Psoas muscle (tissue), 8 donors: ENCODE results near the gene STARD5. TPM values are rescaled to one million over a fixed set of nuclear protein-coding genes. Genes with fewer than 3 reads are reported as not detected.

Source experiments
- ATAC-seq, 4 donors: fragments of 200-7000 bp; cut with Tn5 transposase; one replicate each; pipeline ENCODE4 v1.9.1; 2020; ENCODE audit warnings: moderate library complexity in 3 of 4, mild to moderate bottlenecking in 2 of 4
- DNase-seq, 2 donors: peaks; one replicate each; pipeline ENCODE4 v3.0.0-alpha.2; 2020
- H3K27ac ChIP-seq: fragments of 200-600 bp; one replicate; pipeline ENCODE4 v1.8.0; 2022
- H3K27me3 ChIP-seq, 3 donors: fragments of 200-600 bp in 1 of 3; one replicate each; pipeline versions ENCODE4 v1.6.1 to v1.8.0; 2013 to 2022; ENCODE audit warnings: low read length in 2 of 3, mild to moderate bottlenecking in 2 of 3, moderate library complexity in 1 of 3; ENCODE audit not compliant: insufficient read depth in 3 of 3
- H3K36me3 ChIP-seq, 2 donors: fragments of 200-600 bp in 1 of 2; one replicate each; pipeline versions ENCODE4 v1.6.1 to v1.8.0; 2013 to 2022; ENCODE audit warnings: low read depth in 1 of 2, mild to moderate bottlenecking in 1 of 2, moderate library complexity in 1 of 2; ENCODE audit not compliant: insufficient read depth in 1 of 2
- H3K4me1 ChIP-seq: fragments of 200-600 bp; one replicate; pipeline ENCODE4 v1.8.0; 2022
- H3K4me3 ChIP-seq: fragments of 200-600 bp; one replicate; pipeline ENCODE4 v1.8.0; 2022; ENCODE audit warnings: mild to moderate bottlenecking
- H3K9me3 ChIP-seq: fragments of 200-600 bp; one replicate; pipeline ENCODE4 v1.8.0; 2022
- CTCF ChIP-seq: fragments of 200-600 bp; IDR thresholded peaks from one replicate; pipeline ENCODE4 v1.8.0; 2022; ENCODE audit warnings: antibody characterized with exemption
- WGBS, 3 donors: extraction: QIAGEN DNeasy Blood & Tissue Kit; methylation state at CpG; one replicate each; pipeline versions ENCODE4 v1.1.6 to v1.1.7; 2013; 5-methylcytosine and 5-hydroxymethylcytosine counted together
- intact Hi-C, 2 donors: fragments of 100-400 bp; cut with DNase I; formaldehyde crosslinking; loops; one replicate each; pipeline versions ENCODE4 v1.11.0 to v1.14.2; 2022
- polyA plus RNA-seq, 3 donors: library from polyadenylated mRNA; stranded (reverse); fragments of 200-250 nt; gene quantifications; one replicate each; pipeline ENCODE4 v1.2.3, GENCODE V29; 2013
- total RNA-seq, 4 donors: library from RNA; stranded (reverse); fragmentation: NEBNext Ultra II Directional in 2 of 4; extraction: Animal tissue kit (Norgen Biotek cat#: 25700) in 2 of 4; gene quantifications; one replicate each; pipeline versions ENCODE4 v1.2.1 to v1.2.4, GENCODE V29; 2021 to 2023
- donor health status: healthy with polysubstance abuse.
- donor health status: DM: no; HTN: no; CAD: no; lungs with moderate emphysema.
- donor health status: Bipolar disorder and iron deficiency.
- donor health status: healthy.
- donor health status: DM: yes; HTN: yes; CAD: no.
- donor health status: DM: no; HTN: no; CAD: no.
- donor health status: DM: no; HTN: no; CAD: no.
- donor health status: DM: yes; HTN: yes; CAD: no.

Gene STARD5
- total and polyA plus RNA-seq, 7 donors = 0.25 to 1.9 (median 0.64) TPM

DNA sequence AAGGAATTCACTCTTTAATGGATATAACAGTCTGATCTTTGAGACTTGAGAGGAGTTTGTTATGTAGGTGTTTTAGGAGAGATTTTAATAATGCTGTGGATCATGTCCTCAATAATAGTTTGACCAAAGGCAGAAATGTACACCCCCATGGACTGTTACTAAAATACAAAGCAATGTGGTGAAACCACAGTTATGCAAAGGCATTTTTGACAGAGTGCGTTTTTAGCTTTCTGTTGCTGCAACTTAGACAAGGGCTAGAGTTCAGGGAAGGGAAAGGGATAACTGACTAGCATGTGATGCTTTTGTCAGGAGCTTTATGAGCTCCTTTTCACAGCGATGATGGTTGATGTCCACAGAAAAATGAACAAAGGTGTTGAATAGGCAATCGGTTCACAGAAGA, 3.6 kb upstream of the STARD5 start:
- Histone ChIP-seq H3K9me3 (no peaks in the 10 kb centered on the region), H3K36me3 (no peaks in the 10 kb centered on the region), H3K4me1 (no peaks in the 10 kb centered on the region), H3K4me3 (no peak overlapping the region), H3K27me3 (no peaks in the 10 kb centered on the region), H3K27ac (no peak overlapping the region)
- WGBS, 3 donors = 81 to 85% (median 84%) methylated on average over 3 of the region's 3 CpGs
- no peak for DNase-seq
- intact Hi-C loops = no loop called here
- no peak for TF ChIP-seq CTCF
- no peak for ATAC-seq

GRCh38 chr15:81326466-81327212, 2.7 kb upstream of the STARD5 start:
- TF ChIP-seq CTCF = no peak
- no peak overlapping the region for H3K27ac ChIP-seq
- intact Hi-C loops = no loop called here
- H3K9me3 ChIP-seq = no peaks in the 10 kb centered on the region
- H3K4me3 ChIP-seq = no peak overlapping the region
- DNase-seq (no peak), ATAC-seq (no peak)
- 78 to 86% (median 82%) methylated on average over 7 of the region's 7 CpGs for WGBS, 3 donors
- H3K36me3 ChIP-seq = no peaks in the 10 kb centered on the region
- H3K4me1 ChIP-seq = no peaks in the 10 kb centered on the region
- H3K27me3 ChIP-seq = no peaks in the 10 kb centered on the region

DNA sequence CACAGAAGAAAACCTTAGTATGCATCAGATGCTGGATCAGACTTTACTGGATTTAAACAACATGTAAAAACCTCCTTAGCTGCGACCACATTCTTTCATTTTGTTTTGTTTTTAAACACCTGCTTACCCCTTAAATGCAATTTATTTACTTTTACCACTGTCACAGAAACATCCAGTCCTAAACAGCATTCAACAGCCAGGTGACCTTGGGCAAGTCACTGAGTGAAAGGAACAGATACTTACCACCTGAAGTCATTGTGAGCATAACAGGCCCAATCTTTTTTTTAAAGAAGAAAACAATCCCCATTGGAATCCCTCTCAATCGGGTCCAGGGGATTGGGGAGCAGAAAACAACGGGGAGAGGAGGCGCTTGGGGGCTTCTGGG, 390 bp downstream of the STARD5 start:
- Histone ChIP-seq H3K4me1 (no peaks in the 10 kb centered on the region), H3K9me3 (no peaks in the 10 kb centered on the region), H3K27ac (no peak overlapping the region), H3K36me3 (no peaks in the 10 kb centered on the region), H3K27me3 (no peaks in the 10 kb centered on the region), H3K4me3 (peak overlapping the region; percentile 84)
- intact Hi-C loops = no loop called here
- ATAC-seq = peak in 1 of 4 donors; percentile 7
- DNase-seq = no peak
- 14 to 18% (median 18%) methylated on average over 4 of the region's 4 CpGs for WGBS, 3 donors
- TF ChIP-seq CTCF = no peak

DNA sequence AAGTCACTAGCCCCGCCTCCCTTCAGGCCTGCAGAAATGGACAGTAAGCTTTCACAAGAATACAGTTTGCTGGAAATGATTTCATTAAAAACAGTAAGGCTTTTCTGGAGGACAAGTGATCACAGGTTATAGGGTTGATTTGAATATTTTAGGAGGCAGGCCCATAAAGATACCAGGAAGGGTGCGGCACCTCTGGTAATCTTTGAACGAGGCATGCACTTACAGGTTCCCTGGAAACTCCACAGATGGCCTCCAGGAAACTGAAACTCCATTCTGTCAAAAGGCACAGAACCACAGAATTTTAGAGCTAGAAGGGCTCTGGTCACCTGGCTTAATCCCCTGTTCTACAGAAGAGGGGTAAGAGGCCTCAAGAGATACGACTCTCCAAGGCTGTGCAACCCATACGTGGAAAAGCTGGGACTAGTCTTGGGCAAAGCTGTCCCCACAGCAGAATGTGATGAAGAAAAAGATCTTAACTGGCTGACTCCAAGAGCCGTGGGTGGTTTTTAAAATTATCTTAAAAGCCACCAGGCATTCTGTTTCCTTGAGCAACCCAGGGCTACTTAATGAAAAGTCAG, 1.2 kb downstream of the STARD5 start:
- Histone ChIP-seq H3K9me3 (no peaks in the 10 kb centered on the region), H3K36me3 (peaks cover 0 to 7% of the 10 kb centered on the region in 2 donors), H3K4me1 (no peaks in the 10 kb centered on the region), H3K27ac (no peak overlapping the region), H3K27me3 (no peaks in the 10 kb centered on the region), H3K4me3 (no peak overlapping the region)
- no peak for DNase-seq
- 83 to 88% (median 87%) methylated on average over 6 of the region's 6 CpGs for WGBS, 3 donors
- no peak for ATAC-seq
- TF ChIP-seq CTCF = no peak
- intact Hi-C loops = no loop called here
